ENCODE results near the gene CACNA1F.

Gene CACNA1F

DNA sequence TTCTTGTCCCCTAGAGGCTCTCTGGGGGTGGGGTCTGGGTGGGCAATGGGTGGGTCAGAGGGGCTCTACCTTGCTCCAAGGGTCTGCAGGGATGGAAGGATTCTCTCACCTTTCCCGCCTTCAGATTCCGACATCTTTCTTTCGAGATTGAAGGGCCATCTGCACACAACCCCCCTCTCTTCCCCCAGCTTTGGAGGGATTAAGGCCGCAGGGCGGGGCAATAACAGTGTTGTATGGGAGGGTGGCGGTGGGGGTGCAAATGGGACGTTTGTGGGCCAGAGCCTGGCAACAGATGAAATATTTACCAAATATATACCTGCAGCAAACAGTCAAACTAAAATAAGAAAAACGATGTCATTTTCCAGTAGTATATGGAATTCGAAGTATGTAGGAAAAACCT lies at the start of gene CACNA1F:
Gene CACNA1F, minus strand, starts transcription at position 165 of the 400 bp plus-strand sequence. Its CDS starts 31 bp downstream, at position 134.
- DNase-seq (ENCODE audit: low spot score), result no peak

DNA sequence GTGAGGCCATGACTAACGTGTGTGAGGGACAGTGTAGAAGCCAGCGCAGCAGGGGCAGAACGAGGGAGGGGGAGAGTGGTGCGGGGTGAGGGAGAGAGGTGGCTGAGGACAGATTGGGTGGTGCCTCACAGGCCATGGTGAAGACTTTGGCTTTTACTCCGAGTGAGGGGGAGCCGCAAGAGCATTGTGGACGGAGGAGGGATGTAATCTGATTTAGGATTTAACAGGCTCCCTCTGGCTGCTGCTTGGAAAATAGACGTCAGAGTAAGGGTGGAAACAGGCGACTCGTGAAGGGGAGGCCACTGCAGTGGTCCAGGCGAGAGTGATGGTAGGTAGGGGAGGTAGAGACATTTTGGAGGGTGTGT lies 49.5 kb upstream of the CACNA1F start:
- no peak for DNase-seq (ENCODE audit: low spot score)

GRCh38 chrX:49278081-49278480 lies 44.9 kb upstream of the CACNA1F start:
- no peak for DNase-seq (ENCODE audit: low spot score)

GRCh38 chrX:49277535-49277830 lies 44.3 kb upstream of the CACNA1F start:
- no peak for DNase-seq (ENCODE audit: low spot score)

DNA sequence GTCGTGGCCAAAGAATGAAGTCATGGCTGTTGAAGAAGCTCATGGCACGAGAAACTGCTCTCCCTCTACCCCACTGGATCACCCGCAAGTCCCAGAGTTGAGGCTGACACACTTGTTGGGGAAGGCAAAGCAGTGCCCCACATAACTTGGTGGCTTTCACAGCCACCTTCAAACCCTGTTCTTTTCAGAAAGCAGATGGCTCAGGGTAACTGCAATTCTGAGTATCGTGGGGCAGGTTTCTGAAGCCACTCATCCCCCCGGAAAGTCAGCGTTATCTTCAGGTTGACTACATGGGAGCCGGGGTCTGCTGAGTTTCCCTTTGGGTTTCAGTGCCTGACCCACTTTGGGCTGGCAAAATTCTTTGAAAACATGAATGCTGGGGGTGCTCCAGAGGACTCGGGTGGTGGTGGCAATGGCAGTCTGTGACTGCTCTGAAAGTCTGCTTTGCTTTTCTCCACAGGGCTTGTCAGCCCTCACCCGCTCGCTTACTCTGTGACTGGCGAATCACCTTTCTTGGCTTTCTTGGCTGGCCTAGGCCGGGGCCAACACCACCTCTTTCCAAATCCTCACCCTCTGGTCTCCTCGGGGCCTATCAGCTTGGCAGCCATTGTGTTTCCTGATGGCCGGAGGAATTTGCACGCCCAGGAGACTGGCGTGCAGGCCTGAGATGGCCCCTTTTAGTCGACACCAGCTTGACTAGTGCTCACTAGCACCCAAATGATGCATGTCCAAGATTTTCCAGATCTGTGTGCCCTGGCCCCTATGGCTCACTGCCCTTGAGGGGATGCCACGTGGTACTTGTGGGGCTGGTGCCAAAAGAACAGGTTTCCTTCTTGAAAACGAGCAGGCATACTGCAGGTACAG lies 43.8 kb upstream of the CACNA1F start:
- DNase-seq (ENCODE audit: low spot score), result no peak

- no peak for DNase-seq (ENCODE audit: low spot score)
Measured at GRCh38 chrX:49276207-49276606, 43.1 kb upstream of the CACNA1F start.

- no peak for DNase-seq (ENCODE audit: low spot score)
Measured at GRCh38 chrX:49273181-49273727, 40.1 kb upstream of the CACNA1F start.

DNA sequence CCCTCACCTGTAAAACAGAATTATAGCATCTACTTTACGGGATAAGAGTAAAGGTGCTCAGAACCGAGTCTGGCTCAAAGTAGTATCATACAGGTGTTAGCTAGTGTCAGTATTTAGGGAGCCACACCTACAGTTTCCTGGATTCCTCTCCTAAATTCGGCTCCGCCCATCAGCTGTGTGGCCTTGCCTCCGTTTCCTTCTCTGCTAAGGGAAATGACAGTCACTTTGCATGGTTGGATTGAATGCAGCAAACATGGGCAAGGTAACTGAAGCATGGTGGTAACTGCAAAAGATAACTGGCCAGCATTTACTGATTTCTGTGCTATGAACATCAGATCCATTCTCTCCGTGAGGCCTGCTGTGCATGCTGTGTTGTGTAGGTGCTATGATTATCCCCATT lies 39.3 kb upstream of the CACNA1F start:
- no peak for DNase-seq (ENCODE audit: low spot score)

GRCh38 chrX:49271341-49271740 lies 38.2 kb upstream of the CACNA1F start:
- no peak for DNase-seq (ENCODE audit: low spot score)

DNA sequence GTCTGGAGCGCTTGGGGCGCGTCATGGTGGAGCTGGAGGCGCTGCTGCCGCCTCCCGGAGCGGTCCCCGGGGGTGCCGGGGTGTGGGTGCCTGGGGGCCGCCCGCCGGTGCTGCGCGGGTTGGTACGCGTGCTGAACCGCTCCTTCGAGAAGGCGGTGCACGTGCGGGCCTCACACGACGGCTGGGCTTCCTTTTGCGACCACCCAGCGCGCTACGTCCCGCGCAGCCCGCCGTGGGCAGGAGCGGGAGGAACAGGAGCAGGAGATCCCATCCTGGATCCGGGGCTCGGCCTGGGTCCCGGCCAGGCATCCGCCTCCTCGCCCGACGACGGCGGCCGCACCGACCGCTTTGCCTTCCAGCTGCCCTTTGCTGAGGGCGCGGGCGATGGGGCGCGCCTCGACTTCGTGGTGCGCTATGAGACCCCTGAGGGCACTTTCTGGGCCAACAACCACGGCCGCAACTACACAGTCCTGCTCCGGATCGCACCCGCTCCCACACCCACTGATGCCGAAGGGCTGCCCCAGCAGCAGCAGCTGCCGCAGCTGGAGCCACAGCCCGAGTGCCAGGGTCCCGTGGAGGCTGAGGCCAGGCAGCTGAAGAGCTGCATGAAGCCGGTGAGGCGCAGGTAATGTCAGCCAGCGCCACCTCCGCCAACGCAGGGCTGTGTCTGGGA lies 37.2 kb upstream of the CACNA1F start:
- no peak for DNase-seq (ENCODE audit: low spot score)

GRCh38 chrX:49269767-49270248 lies 36.7 kb upstream of the CACNA1F start, which contains the start of gene PPP1R3F:
TSS of gene PPP1R3F (plus strand) at chrX:49269793. CDS start at chrX:49269870, 77 bp downstream.
- DNase-seq (ENCODE audit: low spot score), result no peak

DNA sequence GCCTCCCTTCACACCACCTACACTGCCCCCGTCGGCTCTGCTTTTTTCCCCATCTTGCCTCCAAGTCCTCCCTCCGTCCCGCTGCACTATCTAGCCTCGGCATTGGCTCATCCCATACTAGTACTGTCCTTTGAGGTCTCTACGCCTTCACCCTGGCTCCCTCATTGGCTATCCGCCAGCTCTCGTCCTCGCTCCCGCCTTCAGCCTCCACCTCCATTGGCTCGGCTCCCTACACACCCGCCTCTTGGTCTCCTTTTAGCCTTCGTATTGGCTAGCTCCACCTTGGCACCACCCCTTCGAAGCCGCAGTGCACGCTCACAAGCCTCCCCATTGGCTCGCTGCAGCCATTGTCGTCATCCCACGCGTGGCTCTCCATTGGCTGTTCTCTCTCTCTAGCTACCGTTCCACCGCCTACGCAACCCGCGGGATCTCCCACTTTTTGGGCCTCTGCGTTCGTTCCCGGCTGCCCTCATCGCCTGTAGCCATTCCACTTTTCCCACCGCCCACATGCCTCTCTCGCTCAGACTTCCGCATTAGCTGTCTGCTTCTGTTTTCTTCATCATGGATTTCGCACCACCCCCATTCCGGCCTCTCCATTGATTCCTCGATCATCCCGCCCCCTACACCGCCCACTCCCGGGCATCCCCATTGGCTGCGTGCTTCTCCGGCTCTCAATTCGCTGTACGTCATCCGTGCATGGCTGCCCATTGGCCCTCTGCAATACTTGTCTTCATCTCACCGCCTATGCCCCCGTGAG lies 36.0 kb upstream of the CACNA1F start:
- DNase-seq (ENCODE audit: low spot score), result peak; percentile 93

DNA sequence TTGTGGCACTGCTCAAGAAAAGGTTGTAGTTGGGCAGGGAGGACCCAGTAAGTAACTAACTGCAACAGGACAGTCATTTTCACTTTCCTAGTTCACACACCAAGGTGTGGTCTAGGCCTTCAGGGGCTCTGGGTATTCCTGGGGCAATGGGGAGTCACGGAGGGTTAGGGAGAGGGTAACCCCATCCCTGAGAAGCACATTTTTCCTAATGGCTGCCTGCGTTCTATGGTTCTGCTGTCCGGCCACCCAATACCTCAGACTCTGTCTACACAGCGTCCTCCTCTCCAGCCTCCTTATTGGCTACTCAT lies 35.5 kb upstream of the CACNA1F start:
- DNase-seq (ENCODE audit: low spot score), result no peak

DNA sequence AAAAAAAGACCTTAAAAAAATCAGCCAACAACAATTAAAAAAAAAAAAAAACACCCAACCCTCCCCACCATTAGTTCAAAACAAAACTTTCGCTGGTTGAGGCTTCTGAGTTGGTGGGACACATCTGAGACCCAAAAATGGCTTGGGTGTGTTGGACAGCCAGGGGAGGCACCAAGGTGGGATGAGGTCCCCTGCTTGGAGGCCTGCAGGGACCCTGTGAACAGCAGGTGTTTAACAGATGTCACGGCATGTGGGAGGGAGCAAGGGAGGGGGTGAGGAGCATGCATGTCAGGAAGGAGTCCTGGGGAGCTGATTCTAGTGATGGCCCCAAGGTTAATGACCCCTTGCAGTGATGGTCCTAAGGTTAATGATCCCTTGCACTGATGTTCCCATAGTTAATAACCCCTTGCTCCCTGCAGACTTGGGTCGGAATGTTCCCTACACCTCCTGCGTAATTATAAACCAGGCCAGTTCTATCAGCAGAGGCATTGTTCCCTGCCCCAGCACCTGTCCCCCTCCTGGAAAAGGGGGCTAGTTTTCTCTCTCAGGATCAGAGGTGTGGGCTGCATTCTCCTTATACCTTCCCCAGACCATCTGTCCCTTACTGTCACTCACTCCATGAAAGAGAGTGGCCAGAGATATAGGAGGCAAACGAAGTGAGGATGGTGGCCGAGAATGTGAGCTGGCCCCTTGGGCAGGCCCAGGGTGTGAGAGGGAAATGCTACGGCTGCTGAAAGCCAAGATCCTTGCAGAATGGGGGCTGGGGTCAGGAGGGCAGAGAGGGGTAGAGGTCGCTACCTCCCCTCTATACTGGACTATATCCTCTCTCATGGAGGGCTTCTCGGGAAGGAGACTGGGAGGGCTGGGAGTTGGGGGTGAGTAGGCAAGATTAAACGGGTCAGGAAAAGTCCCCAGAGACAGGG lies 33.6 kb upstream of the CACNA1F start:
- DNase-seq (ENCODE audit: low spot score), result no peak

DNA sequence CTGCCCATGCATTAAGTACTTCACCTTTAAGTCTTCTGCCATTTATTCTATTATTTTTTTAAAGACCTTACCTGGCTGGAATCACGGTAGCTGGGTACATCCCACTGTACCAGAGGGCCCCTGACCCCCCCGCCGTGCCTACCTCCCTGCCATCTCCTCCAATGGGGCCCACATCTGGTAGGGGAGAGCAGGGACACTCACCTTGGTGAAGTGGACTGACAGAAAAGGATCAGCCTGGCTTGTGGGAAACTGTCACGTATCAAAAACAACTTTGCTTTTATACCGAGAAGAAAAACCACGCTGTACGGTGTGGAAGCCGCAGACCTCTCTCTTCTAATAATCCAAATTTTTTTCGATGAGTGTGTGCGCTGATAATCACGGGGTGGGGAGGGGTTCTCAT lies 31.3 kb upstream of the CACNA1F start, which contains the start of gene FOXP3:
Gene FOXP3, minus strand, starts transcription at position 251 of the 400 bp plus-strand sequence. CDS start 6,205 bp downstream, outside the sequence.
- no peak for DNase-seq (ENCODE audit: low spot score)

DNA sequence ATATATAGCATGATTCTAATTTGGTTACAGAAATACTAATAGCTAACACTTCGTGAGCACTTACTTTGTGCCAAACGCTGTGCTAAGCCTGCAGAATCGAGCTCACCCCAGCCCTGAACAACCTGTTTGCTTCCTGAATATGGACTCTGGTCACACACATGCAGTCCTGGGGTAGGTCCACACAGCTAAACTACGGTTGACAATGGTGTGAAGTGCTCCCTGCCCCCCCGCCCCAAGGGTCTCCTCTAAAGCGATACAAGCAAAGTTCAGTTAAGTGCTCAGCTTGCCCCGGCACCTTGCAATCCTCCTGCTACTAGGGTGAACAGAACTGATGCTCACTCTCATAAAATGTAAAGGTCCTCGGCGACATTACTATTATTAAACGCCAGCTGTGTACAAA lies 30.5 kb upstream of the CACNA1F start:
- no peak for DNase-seq (ENCODE audit: low spot score)

DNA sequence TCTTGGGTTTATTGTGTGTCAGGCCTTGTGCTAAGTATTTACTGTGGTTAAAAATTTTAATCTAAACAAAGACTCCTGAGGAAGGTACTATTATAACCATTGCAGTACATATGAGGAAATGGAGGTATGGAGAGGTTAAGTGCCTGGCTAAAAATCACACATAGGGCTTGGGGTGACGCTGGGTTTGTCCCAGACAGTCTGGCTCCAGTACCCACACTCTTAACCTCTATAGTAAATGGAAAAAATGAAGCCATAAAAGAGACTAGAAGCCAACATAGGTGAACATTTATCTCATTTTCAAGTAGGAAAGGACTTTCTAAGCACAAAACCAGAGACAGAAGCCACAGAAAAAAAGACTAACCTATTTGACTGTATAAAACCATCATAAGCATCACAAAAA lies 29.5 kb upstream of the CACNA1F start:
- no peak for DNase-seq (ENCODE audit: low spot score)

GRCh38 chrX:49260221-49260985 lies 27.3 kb upstream of the CACNA1F start:
- DNase-seq (ENCODE audit: low spot score), result no peak

- no peak for DNase-seq (ENCODE audit: low spot score)
Measured at GRCh38 chrX:49258749-49259124, 25.6 kb upstream of the CACNA1F start.

Measured in germinal center (tissue), 1 donor.